Superior temporal gyrus (tissue), 1 donor: ENCODE results near the gene CYP46A1.
"Not testable (repeated sequence)": the region's sequence is repeated elsewhere in the genome, so short reads cannot be mapped to it uniquely, and the experiment has no call there.

Source experiments
- DNase-seq: peaks from one replicate; pipeline ENCODE4 v3.0.0-alpha.2; 2016; ENCODE audit errors: extremely low spot score

Gene CYP46A1

DNA sequence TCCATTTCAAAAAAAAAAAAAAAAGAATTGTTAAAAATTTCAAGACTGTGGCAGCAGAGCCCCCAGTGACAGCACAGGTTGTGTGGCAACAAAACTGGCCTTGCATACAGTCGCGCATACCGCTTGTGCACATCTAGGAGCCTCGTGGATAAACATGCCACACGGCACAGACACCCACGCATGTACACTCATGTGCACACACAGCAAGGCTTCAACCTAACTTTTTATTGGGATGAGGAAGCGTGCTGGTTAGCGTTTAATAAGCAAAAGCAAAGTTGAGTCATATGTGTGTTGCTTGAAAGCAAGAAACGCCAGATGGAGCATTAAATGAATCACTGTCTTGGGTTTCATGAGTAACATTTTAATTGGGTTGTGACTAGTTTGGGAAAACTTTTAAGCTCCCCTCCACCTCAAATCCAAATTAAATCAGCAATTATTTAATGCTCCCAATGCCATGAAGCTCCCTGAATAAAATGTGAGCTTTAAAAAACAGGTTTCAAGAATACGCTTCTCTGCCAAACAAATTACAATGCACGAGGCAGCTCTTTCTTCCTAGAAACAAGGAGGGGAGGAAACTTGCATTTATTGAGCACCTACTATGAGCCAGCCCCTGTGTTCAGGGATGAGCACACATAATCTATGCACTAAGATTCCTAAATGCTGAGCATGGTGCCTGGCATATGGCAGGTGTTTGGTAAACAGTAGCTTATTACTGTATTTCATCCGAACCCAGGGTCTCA, 73.4 kb downstream of the CYP46A1 start:
- peak; percentile 57 for DNase-seq

GRCh38 chr14:99758121-99758821, 74.2 kb downstream of the CYP46A1 start:
- peak; percentile 30 for DNase-seq

- DNase-seq: no peak
Measured at GRCh38 chr14:99758872-99759545, 74.9 kb downstream of the CYP46A1 start.

- DNase-seq: no peak
Measured at GRCh38 chr14:99759546-99759925, 75.4 kb downstream of the CYP46A1 start.

DNA sequence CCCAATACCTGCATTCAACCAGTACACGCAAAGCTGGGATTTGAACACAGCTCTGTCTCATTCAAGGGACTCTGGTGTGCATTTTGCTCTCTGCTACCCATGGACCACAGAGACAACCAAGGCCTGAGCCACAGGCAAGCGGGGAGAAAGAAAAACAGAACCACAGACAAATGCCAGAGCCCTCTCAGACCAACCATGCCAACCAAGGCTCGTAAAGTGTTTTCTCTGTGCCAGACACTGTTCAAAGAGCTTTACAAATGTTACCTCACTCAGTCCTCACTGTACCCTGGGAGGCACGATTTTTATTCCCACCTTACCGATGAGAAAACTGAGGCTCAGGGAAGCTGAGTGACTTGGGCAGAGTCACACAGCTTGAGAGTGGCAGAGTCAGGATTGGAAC, 76.7 kb downstream of the CYP46A1 start:
- DNase-seq: no peak

- DNase-seq: not testable (repeated sequence)
Measured at GRCh38 chr14:99762911-99763310, 78.8 kb downstream of the CYP46A1 start.

GRCh38 chr14:99763527-99764221, 79.6 kb downstream of the CYP46A1 start:
- no peak for DNase-seq

DNA sequence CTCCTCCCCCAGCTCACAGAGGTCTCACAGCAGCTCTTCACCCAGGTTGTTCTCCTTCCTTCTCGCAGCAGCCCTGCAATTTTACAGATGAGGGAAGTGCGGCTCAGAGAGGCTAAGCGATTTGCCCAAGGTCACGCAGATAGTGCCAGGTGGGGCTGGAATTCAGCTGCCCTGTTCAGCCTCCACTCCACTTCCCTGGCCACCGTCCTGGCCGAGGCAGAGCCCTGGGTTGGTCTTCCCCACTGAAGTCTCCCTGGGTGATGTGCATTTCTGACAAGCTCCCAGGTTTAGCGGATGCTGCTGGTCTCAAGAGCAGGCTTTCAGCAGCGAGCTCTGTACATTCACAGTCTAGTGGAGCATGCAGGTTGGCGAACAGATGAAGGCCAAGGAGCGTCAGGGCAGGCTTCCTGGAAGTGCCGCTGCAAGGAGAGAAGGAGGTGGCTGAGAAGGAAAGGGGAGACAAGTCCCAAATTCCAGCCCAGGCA, 80.2 kb downstream of the CYP46A1 start:
- DNase-seq: no peak

DNA sequence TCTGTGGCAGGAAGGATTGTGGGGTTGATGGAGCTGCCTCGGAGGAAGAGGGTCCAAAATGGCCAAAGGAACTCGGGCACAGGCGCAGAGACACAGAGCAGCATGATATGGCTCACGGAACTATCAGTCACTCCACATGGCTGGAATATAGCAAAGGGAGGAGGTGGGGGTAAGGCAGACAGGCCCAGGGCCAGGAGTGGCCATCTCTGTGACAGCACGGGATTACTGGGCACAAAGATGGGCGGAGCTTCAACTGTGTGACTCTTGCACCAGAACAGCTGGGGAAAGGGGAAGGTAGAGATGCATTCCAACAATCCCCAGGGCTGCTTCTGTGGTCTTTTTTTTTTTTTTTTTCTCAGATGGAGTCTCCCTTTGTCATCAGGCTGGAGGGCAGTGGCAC, 84.3 kb downstream of the CYP46A1 start:
- no peak for DNase-seq

DNA sequence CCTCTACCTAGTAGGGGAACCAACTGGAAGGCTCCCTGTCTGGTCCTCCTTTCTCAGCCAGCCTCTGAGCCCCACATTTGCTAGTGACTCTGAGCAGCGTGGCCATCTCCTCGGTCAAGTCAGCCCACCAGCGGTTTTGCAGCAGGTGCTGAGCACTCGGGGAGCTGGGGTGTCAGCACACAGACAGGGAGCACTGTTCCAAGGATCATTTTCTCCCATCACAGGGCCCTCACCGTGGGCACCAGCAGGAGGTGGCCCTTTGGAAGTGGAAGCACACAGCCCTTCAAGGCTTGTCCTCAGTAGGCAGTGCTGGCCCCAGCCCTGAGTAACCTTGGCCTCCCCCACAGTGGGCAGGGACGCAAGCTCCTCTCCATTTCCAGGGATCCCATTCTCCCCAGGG, 85.0 kb downstream of the CYP46A1 start:
- DNase-seq: no peak

DNA sequence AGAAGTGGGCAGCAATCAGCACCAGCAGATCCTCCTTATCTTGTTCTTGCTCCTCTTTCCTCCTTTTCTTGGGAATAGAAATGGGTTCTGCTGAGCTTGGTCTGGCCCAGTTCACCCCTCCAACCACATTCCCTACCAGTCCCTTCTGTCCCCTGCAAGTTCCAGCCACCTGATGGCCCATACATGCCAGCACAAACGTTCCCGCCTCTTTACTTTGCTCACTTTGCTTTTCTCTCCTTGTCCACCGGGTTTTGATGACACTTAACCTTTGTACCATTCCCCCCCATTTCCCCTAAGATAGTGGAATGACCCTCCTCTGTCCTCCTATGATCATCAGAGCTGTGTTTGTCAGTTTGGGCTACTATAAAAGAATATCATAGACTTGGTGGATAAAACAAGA, 85.7 kb downstream of the CYP46A1 start:
- DNase-seq: no peak

DNA sequence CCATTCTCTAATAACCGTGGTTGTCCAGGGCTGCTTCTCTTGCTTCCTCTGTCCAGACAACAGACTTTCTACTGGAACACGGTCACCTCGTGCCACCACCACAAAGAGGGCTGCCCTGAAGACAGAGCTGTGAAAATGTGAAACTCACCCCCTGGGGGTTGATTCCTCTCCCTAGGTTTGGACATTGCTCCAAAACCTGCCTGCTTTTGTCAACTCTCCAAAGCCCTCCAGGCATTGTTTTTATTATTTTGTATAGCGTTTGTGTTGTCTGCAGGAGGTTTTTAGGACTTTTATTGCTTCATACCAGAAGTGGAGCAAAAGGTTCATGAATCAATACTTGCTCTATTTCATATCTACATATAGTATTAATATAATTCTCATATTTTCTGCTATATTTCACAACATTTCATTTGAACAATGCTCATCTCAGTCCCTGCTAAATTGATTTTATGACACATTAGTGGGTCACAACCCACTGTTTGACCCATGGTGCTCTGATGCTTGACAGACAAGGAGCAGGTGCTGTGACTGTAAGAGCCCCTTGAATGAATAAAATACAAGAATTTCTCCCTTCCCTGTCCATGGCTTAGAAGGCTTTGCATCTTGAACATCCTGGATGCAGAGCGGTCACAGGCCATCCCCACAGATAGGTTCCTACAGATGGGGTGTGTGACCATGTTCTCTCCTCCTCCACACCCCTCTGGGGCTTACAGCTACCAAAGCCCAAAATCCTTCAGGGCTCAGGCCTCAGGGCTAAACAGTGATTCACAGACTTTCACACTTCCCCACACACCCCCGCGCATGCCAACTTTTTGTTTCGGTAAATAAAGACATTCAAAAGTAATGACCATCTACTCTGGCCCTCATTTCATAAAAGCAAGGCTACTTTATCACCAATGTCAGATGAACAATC, 88.5 kb downstream of the CYP46A1 start:
- no peak for DNase-seq

DNA sequence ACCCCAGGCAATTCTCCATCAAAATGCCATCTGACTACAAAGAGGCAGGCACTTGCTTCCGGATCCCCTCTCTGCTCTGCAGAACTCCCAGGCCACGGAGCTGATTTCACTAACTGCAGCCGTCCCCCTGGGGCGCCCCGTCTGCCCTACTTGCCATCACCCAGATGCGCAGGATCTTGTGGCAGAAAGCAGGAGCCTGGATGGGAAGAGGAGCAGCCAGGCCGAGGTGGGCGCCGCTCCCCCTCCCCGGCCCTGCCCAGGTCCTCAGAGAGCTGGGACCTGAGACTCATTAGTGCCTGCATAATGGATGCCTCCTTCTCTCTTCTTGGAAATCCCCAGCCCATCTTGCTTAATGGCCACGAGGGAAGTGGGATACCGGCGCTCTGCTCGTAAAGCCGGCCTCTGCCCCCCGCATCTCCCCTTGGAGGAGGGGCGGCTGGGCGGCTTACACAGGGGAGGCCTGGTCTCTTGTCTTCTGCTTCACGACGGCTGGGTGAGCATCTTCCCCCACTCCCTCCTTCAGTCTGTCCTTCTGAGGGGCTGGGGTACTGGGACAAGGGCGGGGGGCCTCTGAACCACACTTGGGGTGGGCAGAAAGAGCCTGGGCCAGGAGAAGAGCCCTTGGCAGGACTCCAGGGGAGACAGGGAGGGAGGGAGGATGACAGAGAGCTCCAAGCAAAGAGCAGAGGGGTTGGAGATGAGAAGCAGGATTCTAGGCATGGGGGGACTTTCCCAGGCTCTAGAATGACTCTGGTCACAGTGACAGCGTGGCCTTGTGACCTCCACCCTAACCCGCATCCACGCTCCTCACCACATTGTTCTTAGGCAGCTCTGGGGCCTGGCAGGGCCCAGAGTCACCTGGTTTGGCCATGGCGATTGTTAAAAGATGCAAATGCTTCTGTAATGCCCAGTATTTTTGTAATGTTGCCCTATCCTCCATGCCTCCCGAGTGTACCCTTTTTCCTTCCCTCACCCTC, 89.7 kb downstream of the CYP46A1 start:
- DNase-seq: no peak

GRCh38 chr14:99774556-99775307, 90.6 kb downstream of the CYP46A1 start:
- peak; percentile 83 for DNase-seq

GRCh38 chr14:99775351-99775750, 91.3 kb downstream of the CYP46A1 start:
- no peak for DNase-seq
